ENCODE measurements around the gene DNAJB4. TPM values are rescaled to one million over a fixed set of nuclear protein-coding genes. Genes with fewer than 3 reads are reported as not detected.
"Not testable (repeated sequence)": the region's sequence is repeated elsewhere in the genome, so short reads cannot be mapped to it uniquely, and the experiment has no call there.

The DNAJB4 gene
- total RNA-seq, 2 experiments from 2014 or later = 9.7 to 10.4 TPM

DNA sequence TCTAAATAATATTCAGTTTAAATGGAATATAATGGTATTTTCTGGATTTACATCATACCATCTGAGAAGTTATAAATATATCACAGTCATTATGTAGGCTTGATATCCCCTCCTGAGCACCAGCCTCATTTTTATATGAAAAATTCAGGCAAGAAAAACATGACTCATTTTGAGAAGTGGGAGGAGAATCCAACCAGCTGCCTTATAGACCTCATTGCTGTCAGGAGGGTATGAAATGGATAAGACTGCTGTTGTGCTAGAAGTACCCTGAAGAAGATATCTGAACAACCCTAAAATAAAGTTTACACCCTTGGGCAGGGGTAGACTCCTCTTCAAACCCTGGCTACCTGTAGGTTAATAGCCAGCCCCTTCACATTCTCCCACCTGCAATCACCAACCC, 49.8 kb downstream of the DNAJB4 start:
- H3K4me3 Mint-ChIP-seq = no peak overlapping the region
- DNase-seq = no peak
- no peak overlapping the region for H3K27ac Mint-ChIP-seq
- no peaks in the 10 kb centered on the region for H3K9me3 Mint-ChIP-seq
- peaks cover 3% of the 10 kb centered on the region for H3K27me3 Mint-ChIP-seq (ENCODE audit: low read depth)
- intact Hi-C loops (cut with micrococcal nuclease) = no loop called here
- CTCF ChIA-PET = no interaction called here
- H3K36me3 Mint-ChIP-seq (ENCODE audit: low read depth) = no peaks in the 10 kb centered on the region
- no peaks in the 10 kb centered on the region for H3K4me1 Mint-ChIP-seq (ENCODE audit: low read depth)

DNA sequence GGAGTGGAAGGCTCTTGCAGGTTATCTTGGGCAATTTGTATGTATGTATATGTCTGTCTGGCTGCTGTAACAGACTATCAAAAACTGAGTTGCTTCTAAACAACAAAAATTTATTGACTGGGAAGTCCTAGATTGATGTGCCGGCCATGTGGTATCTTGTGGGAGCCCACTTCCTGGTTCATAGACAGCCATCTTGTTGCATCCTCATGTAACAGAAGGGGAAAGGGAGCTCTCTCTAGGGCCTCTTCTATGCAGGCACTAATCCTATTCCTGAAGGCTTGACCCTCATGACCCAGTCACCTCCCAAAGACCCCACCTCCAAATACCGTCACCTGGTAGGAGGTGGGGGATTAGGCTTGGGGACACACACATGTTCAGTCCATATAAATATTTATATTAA, 50.2 kb downstream of the DNAJB4 start:
- no peaks in the 10 kb centered on the region for H3K4me1 Mint-ChIP-seq (ENCODE audit: low read depth)
- no peak overlapping the region for H3K27ac Mint-ChIP-seq
- intact Hi-C loops (cut with micrococcal nuclease) = no loop called here
- no peaks in the 10 kb centered on the region for H3K36me3 Mint-ChIP-seq (ENCODE audit: low read depth)
- DNase-seq = no peak
- CTCF ChIA-PET = interaction anchor here (0.6 kb wide), 1 partner anchor 21 kb away, joined by 3 read pairs; no protein-coding TSS in a partner anchor
- no peak overlapping the region for H3K4me3 Mint-ChIP-seq
- no peaks in the 10 kb centered on the region for H3K9me3 Mint-ChIP-seq
- H3K27me3 Mint-ChIP-seq (ENCODE audit: low read depth) = peaks cover 3% of the 10 kb centered on the region

DNA sequence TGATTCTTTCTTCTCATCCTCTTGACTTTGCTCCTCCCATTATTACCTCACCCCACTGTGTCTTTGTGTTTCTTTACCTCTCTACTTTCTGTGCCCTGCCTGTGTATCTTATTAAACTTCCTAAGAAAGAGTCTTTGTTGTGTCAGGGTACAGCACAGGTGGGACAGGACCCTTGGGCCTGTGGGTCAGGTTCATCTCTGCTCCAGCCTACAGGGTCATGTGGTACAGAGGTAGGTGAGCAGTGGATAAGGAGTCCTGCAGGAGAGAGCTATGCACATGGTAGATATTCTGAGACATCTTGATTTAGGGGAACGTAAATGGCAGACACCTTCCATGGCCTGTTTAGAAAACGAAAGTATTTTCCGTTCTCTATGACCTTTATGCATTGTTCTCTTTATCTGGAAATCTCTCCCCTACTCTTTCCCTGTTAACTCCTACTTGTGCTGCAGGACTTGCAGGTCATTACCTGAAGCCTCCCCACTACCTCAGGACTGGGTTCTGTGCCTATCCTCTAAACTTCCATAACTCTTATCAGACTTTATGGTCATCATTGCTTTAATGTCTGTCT, 50.9 kb downstream of the DNAJB4 start:
- Mint-ChIP-seq H3K4me1 (ENCODE audit: low read depth) (no peaks in the 10 kb centered on the region), H3K36me3 (ENCODE audit: low read depth) (no peaks in the 10 kb centered on the region), H3K9me3 (no peaks in the 10 kb centered on the region), H3K27me3 (ENCODE audit: low read depth) (peaks cover 3% of the 10 kb centered on the region), H3K4me3 (no peak overlapping the region), H3K27ac (no peak overlapping the region)
- intact Hi-C loops (cut with micrococcal nuclease) = no loop called here
- DNase-seq = no peak
- CTCF ChIA-PET = interaction anchor here (0.6 kb wide), 1 partner anchor 22 kb away, joined by 3 read pairs; no protein-coding TSS in a partner anchor

DNA sequence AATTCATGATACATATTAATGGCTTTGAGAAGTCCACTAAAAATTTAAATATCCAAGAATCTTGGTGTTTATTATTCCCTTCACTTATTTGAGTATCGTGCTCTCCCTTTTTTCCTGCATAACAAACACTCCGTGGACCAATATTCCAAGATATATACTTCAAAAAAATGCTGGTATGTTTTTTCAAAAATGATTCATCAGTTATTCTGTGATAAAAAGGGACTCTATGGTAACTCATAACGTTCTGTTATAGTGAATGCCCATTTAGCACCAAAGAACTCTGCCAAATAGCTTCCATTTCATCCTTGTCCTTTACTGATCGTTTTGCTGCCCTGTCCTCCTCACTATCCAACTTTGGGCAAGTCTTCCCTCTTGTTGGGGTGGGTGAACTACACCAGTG, 53.9 kb downstream of the DNAJB4 start:
- CTCF ChIA-PET = interaction anchor here (0.6 to 0.7 kb wide), 2 partner anchors 17 to 325 kb away, joined by 3 read pairs; no protein-coding TSS in a partner anchor
- intact Hi-C loops (cut with micrococcal nuclease) = no loop called here
- Mint-ChIP-seq H3K9me3 (no peaks in the 10 kb centered on the region), H3K4me3 (no peak overlapping the region), H3K4me1 (ENCODE audit: low read depth) (no peaks in the 10 kb centered on the region), H3K27me3 (ENCODE audit: low read depth) (peaks cover 6% of the 10 kb centered on the region), H3K27ac (no peak overlapping the region), H3K36me3 (ENCODE audit: low read depth) (peaks cover 1% of the 10 kb centered on the region)
- DNase-seq = no peak

DNA sequence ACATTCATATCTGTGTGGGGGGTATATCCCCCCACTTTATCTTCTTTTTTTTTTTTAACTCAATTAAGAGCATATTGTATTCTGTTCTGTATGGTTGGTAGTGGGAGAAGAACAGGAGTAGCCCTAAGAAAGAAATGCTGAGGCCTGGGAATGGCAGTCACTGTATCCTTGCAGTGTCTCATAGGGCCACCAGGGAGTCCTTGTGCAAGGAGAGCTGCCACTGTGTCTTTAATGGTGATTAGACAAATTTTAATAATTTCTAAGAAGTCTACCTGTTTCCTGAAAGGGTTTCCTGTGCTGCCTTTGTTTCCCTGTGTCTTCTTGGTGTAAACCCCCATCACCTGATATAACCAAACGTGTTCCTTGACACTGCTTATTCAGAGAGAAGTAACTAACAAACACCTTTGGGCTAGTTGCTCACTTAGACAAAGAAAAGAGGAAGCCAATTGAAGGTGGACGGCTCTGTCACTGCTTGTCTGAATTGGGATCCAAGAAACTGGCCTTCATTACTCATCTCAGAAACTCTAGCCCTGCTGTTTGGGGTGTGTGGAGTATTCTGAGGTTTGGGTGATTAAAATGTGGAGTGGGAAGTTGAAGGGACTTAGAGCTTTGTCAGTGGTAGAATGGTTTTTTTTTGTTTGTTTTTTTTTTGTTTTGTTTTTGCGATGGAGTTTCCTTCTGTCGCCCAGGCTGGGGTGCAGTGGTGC, 56.3 kb downstream of the DNAJB4 start:
- intact Hi-C loops (cut with micrococcal nuclease) = no loop called here
- Mint-ChIP-seq H3K4me3 (no peak overlapping the region), H3K27me3 (ENCODE audit: low read depth) (peaks cover 6% of the 10 kb centered on the region), H3K36me3 (ENCODE audit: low read depth) (peaks cover 1% of the 10 kb centered on the region), H3K27ac (no peak overlapping the region), H3K4me1 (ENCODE audit: low read depth) (no peaks in the 10 kb centered on the region), H3K9me3 (no peaks in the 10 kb centered on the region)
- no peak for DNase-seq
- CTCF ChIA-PET = interaction anchor here (0.5 kb wide), 1 partner anchor 40 kb away, joined by 3 read pairs; no protein-coding TSS in a partner anchor

- Mint-ChIP-seq H3K27me3 (ENCODE audit: low read depth) (peaks cover 6% of the 10 kb centered on the region), H3K36me3 (ENCODE audit: low read depth) (peaks cover 1% of the 10 kb centered on the region), H3K9me3 (no peaks in the 10 kb centered on the region), H3K27ac (no peak overlapping the region), H3K4me1 (ENCODE audit: low read depth) (no peaks in the 10 kb centered on the region), H3K4me3 (no peak overlapping the region)
- intact Hi-C loops (cut with micrococcal nuclease) = no loop called here
- CTCF ChIA-PET = interaction anchor here (0.6 kb wide), 1 partner anchor 146 kb away, joined by 3 read pairs; no protein-coding TSS in a partner anchor
- no peak for DNase-seq
Measured at GRCh38 chr1:78061825-78062523, 57.2 kb downstream of the DNAJB4 start.

- H3K9me3 Mint-ChIP-seq; DNase-seq; H3K36me3 Mint-ChIP-seq (ENCODE audit: low read depth); H3K4me1 Mint-ChIP-seq (ENCODE audit: low read depth); H3K4me3 Mint-ChIP-seq; intact Hi-C loops (cut with micrococcal nuclease); H3K27ac Mint-ChIP-seq; CTCF ChIA-PET: not testable (repeated sequence)
- peaks cover 12% of the 10 kb centered on the region for H3K27me3 Mint-ChIP-seq (ENCODE audit: low read depth)
Measured at GRCh38 chr1:78064886-78065285, 60.1 kb downstream of the DNAJB4 start.

Other genes with a start within 250 kb of the DNAJB4 start
- gene USP33, start 245.1 kb upstream of the DNAJB4 start, total RNA-seq = 10 to 100 TPM; 32.6 to 35.6 TPM
- 1 to 10 TPM; 7.7 to 8.8 TPM for gene MIGA1, start 225.3 kb upstream of the DNAJB4 start, total RNA-seq
- 1 to 10 TPM; 1.7 to 1.9 TPM for gene NEXN, start 116.3 kb upstream of the DNAJB4 start, total RNA-seq
- gene FUBP1, start 25.9 kb upstream of the DNAJB4 start, total RNA-seq = 100 to 1,000 TPM; 243 to 244 TPM
- gene GIPC2, start 41.0 kb downstream of the DNAJB4 start, total RNA-seq = under 1 TPM; 0.10 to 0.31 TPM

All from activated naive CD4-positive, alpha-beta T cell treated with anti-CD3 and anti-CD28 coated beads for 36 hours (primary cell).